Left lung (tissue), 10 donors: ENCODE data around the gene PUS10. TPM values are rescaled to one million over a fixed set of nuclear protein-coding genes. Genes with fewer than 3 reads are reported as not detected.

Source experiments
- ATAC-seq: fragments of 200-7000 bp; cut with Tn5 transposase; one replicate; pipeline ENCODE4 v1.9.1; 2020; ENCODE audit warnings: moderate library complexity
- DNase-seq, 4 donors: peaks; one replicate each; pipeline ENCODE4 v3.0.0-alpha.2; 2013 to 2020
- H3K27ac ChIP-seq, 2 donors: fragments of 200-600 bp; sonication (generic) in 1 of 2; one replicate each; pipeline versions ENCODE4 v1.5.0 to v1.8.0; 2020 to 2021
- H3K27me3 ChIP-seq, 2 donors: fragments of 200-600 bp; sonication (generic) in 1 of 2; one replicate each; pipeline versions ENCODE4 v1.5.0 to v1.8.0; 2020 to 2021
- H3K36me3 ChIP-seq, 2 donors: fragments of 200-600 bp; sonication (generic) in 1 of 2; one replicate each; pipeline versions ENCODE4 v1.5.0 to v1.8.0; 2020 to 2021
- H3K4me1 ChIP-seq, 2 donors: fragments of 200-600 bp; one replicate each; pipeline ENCODE4 v1.8.0; 2021
- H3K4me3 ChIP-seq, 2 donors: fragments of 200-600 bp; sonication (generic) in 1 of 2; one replicate each; pipeline versions ENCODE4 v1.5.0 to v1.8.0; 2020 to 2021; ENCODE audit warnings: mild to moderate bottlenecking in 1 of 2
- H3K9me3 ChIP-seq, 2 donors: fragments of 200-600 bp; sonication (generic) in 1 of 2; one replicate each; pipeline versions ENCODE4 v1.5.0 to v1.8.0; 2020 to 2021
- CTCF ChIP-seq, 2 donors: fragments of 200-600 bp; sonication (generic) in 1 of 2; IDR thresholded peaks; one replicate each; pipeline versions ENCODE4 v1.5.0 to v1.8.0; 2021; ENCODE audit warnings: antibody characterized with exemption in 2 of 2
- intact Hi-C, 2 donors: fragments of 100-400 bp; cut with DNase I; formaldehyde crosslinking; loops; one replicate each; pipeline versions ENCODE4 v1.11.2 to v1.14.2; 2022
- polyA plus RNA-seq, 6 donors: library from polyadenylated mRNA; unstranded; fragments of 120-200 nt; gene quantifications; one replicate each; pipeline ENCODE4 v1.2.1, GENCODE V29; 2013; ENCODE audit not compliant: insufficient read length in 6 of 6
- total RNA-seq, 2 donors: library from RNA; stranded (reverse); fragmentation: NEBNext Ultra II Directional; extraction: Animal tissue kit (Norgen Biotek cat#: 25700); gene quantifications; one replicate each; pipeline ENCODE4 v1.2.1, GENCODE V29; 2021
- donor health status: DM: no; HTN: yes; CAD: no.
- donor health status: DM: no; HTN: no; CAD: no.

PUS10 gene
- total and polyA plus RNA-seq, 8 donors, result 8.6 to 16.1 (median 12.2) TPM

- no peak overlapping the region for H3K4me3 ChIP-seq
- TF ChIP-seq CTCF (IDR thresholded peaks at IDR 0.05), result no peak
- no peak overlapping the region for H3K27ac ChIP-seq
- no peak for ATAC-seq
- H3K4me1 ChIP-seq, result peaks cover 0 to 6% of the 10 kb centered on the region in 2 donors
- intact Hi-C loops, result no loop called here
- DNase-seq, result no peak
- no peaks in the 10 kb centered on the region for H3K9me3 ChIP-seq
- no peaks in the 10 kb centered on the region for H3K27me3 ChIP-seq
- peaks cover 0 to 4% of the 10 kb centered on the region in 2 donors for H3K36me3 ChIP-seq
Observed at GRCh38 chr2:60979231-60979630, 38.8 kb downstream of the PUS10 start.

DNA sequence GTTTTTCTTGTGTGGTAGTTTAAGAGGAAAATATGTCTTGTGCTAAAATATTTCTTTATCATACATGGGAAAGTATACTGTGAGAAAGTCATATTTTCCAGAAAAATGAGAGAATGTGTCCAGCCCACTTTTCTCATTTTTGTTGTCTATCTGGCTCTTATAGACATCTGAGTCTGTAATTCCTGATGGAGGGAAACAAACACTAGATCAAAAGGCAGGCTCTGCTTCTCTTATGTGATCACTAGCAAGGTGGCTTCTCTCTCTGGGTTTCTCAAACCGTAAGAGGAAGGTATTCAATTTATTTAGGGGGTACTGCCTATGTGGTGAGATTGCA is 40.5 kb downstream of the PUS10 start:
- ATAC-seq, result no peak
- H3K27me3 ChIP-seq, result no peaks in the 10 kb centered on the region
- no peaks in the 10 kb centered on the region for H3K9me3 ChIP-seq
- H3K4me3 ChIP-seq, result no peak overlapping the region
- intact Hi-C loops, result no loop called here
- H3K36me3 ChIP-seq, result peaks cover 0 to 4% of the 10 kb centered on the region in 2 donors
- DNase-seq, result no peak
- H3K27ac ChIP-seq, result no peak overlapping the region
- peaks cover 0 to 6% of the 10 kb centered on the region in 2 donors for H3K4me1 ChIP-seq
- TF ChIP-seq CTCF (IDR thresholded peaks at IDR 0.05), result no peak

GRCh38 chr2:60976875-60977561 is 41.0 kb downstream of the PUS10 start:
- peaks cover 0 to 6% of the 10 kb centered on the region in 2 donors for H3K4me1 ChIP-seq
- peak; percentile 80 for ATAC-seq
- TF ChIP-seq CTCF (IDR thresholded peaks at IDR 0.05), result no peak

GRCh38 chr2:60976256-60976850 is 41.7 kb downstream of the PUS10 start:
- Histone ChIP-seq H3K27me3 (no peaks in the 10 kb centered on the region), H3K36me3 (peaks cover 0 to 4% of the 10 kb centered on the region in 2 donors), H3K27ac (no peak overlapping the region), H3K9me3 (no peaks in the 10 kb centered on the region), H3K4me1 (peaks cover 0 to 6% of the 10 kb centered on the region in 2 donors), H3K4me3 (no peak overlapping the region)
- TF ChIP-seq CTCF (IDR thresholded peaks at IDR 0.05), result no peak
- DNase-seq (no peak), ATAC-seq (no peak)
- intact Hi-C loops, result no loop called here

More at GRCh38 chr2:60976875-60977561, 41.0 kb downstream of the PUS10 start:
- no peaks in the 10 kb centered on the region for H3K9me3 ChIP-seq
- peak in 1 of 4 donors; percentile 10 for DNase-seq
- H3K27me3 ChIP-seq, result no peaks in the 10 kb centered on the region
- no peak overlapping the region for H3K27ac ChIP-seq
- intact Hi-C loops, result no loop called here
- peaks cover 0 to 4% of the 10 kb centered on the region in 2 donors for H3K36me3 ChIP-seq
- no peak overlapping the region for H3K4me3 ChIP-seq

GRCh38 chr2:60974652-60975051 is 43.4 kb downstream of the PUS10 start:
- Histone ChIP-seq H3K4me1 (peaks cover 0 to 6% of the 10 kb centered on the region in 2 donors), H3K36me3 (peaks cover 0 to 4% of the 10 kb centered on the region in 2 donors), H3K27ac (no peak overlapping the region), H3K4me3 (no peak overlapping the region), H3K9me3 (no peaks in the 10 kb centered on the region), H3K27me3 (no peaks in the 10 kb centered on the region)
- DNase-seq (no peak), ATAC-seq (no peak)
- TF ChIP-seq CTCF (IDR thresholded peaks at IDR 0.05), result no peak
- intact Hi-C loops, result no loop called here
